Prostate gland (tissue), 2 donors: ENCODE results near the gene MXI1.

ENCODE experiments used
- POLR2A ChIP-seq: fragments of 450-650 bp; IDR thresholded peaks from one replicate; pipeline ENCODE4 v1.6.1; 2016; ENCODE audit warnings: antibody characterized with exemption, mild to moderate bottlenecking
- TF ChIP-seq, protein P1 (sequence below), 4 experiments: fragments of 200-600 bp in 2 of 4; fragments of 450-650 bp in 2 of 4; sonication (generic) in 2 of 4; IDR thresholded peaks; 1 replicate in 3 of 4; 2 replicates in 1 of 4; pipeline ENCODE4 v1.5.1; 2016 to 2019; ENCODE audit warnings: antibody characterized with exemption in 4 of 4, mild to moderate bottlenecking in 2 of 4, moderate library complexity in 2 of 4

DNA sequence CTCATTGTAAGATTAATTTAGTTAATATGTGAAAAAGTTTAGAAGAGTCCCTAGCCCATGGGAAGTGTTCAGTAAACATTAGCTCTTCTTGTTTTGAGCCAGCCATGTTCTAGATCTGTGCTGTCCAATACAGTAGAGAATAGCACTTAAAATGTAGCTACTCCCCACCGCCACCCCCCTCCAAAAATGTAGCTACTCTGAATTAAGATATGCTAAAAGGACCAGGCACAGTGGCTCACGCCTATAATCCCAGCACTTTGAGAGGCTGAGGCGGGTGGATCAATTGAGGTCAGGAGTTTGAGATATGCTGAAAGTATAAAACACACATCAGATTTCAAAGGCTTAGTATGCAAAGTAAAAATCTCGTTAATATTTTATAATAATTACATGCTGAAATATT lies 47.3 kb upstream of the MXI1 start:
- no peak for TF ChIP-seq POLR2A
- TF ChIP-seq, protein P1, sequence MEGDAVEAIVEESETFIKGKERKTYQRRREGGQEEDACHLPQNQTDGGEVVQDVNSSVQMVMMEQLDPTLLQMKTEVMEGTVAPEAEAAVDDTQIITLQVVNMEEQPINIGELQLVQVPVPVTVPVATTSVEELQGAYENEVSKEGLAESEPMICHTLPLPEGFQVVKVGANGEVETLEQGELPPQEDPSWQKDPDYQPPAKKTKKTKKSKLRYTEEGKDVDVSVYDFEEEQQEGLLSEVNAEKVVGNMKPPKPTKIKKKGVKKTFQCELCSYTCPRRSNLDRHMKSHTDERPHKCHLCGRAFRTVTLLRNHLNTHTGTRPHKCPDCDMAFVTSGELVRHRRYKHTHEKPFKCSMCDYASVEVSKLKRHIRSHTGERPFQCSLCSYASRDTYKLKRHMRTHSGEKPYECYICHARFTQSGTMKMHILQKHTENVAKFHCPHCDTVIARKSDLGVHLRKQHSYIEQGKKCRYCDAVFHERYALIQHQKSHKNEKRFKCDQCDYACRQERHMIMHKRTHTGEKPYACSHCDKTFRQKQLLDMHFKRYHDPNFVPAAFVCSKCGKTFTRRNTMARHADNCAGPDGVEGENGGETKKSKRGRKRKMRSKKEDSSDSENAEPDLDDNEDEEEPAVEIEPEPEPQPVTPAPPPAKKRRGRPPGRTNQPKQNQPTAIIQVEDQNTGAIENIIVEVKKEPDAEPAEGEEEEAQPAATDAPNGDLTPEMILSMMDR (IDR thresholded peaks at IDR 0.05), result no peak
